ENCODE data around the gene MAML2. TPM values are rescaled to one million over a fixed set of nuclear protein-coding genes. Genes with fewer than 3 reads are reported as not detected.

MAML2 gene
- total RNA-seq, 1 experiment from 2014 or later = 2.7 TPM

GRCh38 chr11:96002754-96003290 is 340.2 kb downstream of the MAML2 start:
- Histone ChIP-seq H3K23me2 (ENCODE audit: insufficient read length, low read depth, low read length, poor library complexity, severe bottlenecking) (no peaks in the 10 kb centered on the region), H2BK15ac (ENCODE audit: low read depth, low read length) (no peak overlapping the region), H2BK20ac (ENCODE audit: low read depth, low read length, poor library complexity, severe bottlenecking) (no peak overlapping the region), H3K56ac (ENCODE audit: insufficient read length, low read depth, low read length) (no peak overlapping the region), H2BK5ac (ENCODE audit: insufficient read length, low read length) (no peak overlapping the region), H3K27me3 (ENCODE audit: insufficient read depth, low read length) (no peaks in the 10 kb centered on the region), H4K5ac (ENCODE audit: insufficient read length, low read depth, low read length) (peak overlapping the region; percentile 50), H2BK120ac (ENCODE audit: low read depth, low read length, poor library complexity, severe bottlenecking) (no peak overlapping the region), H2BK12ac (ENCODE audit: insufficient read length, low read depth, low read length) (no peak overlapping the region), H3K4ac (ENCODE audit: low read depth, low read length) (no peak overlapping the region), H3K79me2 (ENCODE audit: insufficient read depth, low read length) (no peaks in the 10 kb centered on the region), H2AK5ac (ENCODE audit: insufficient read length, low read length) (no peak overlapping the region), H3K9ac (ENCODE audit: extremely low read depth, insufficient read length, low read length) (no peak overlapping the region), H2AFZ (ENCODE audit: low read length) (no peak overlapping the region), H3K23ac (ENCODE audit: insufficient read length, low read depth, low read length) (no peak overlapping the region), H3K4me1 (ENCODE audit: insufficient read depth, low read length) (no peaks in the 10 kb centered on the region; the same call in 1 of the 2 replicates), H3K4me2 (ENCODE audit: insufficient read depth, insufficient read length, low read length) (no peak overlapping the region), H3K18ac (ENCODE audit: insufficient read length, low read depth, low read length) (no peak overlapping the region), H3K27ac (ENCODE audit: insufficient read length, low read depth, low read length) (no peak overlapping the region), H3K14ac (ENCODE audit: insufficient read depth, low read length) (no peak overlapping the region), H3K79me1 (ENCODE audit: insufficient read depth, low read depth, low read length, poor library complexity, severe bottlenecking) (no peaks in the 10 kb centered on the region), H3K9me3 (ENCODE audit: control insufficient read depth, low read depth, low read length) (no peaks in the 10 kb centered on the region), H4K8ac (replicated peaks; ENCODE audit: insufficient read length, low read depth, low read length) (no peak overlapping the region), H4K20me1 (ENCODE audit: control insufficient read depth, insufficient read depth, insufficient read length) (no peaks in the 10 kb centered on the region), H3T11ph (ENCODE audit: low read length) (no peak overlapping the region), H4K91ac (ENCODE audit: insufficient read length, low read depth, low read length) (no peak overlapping the region)
- no peak overlapping the region for H3K27ac Mint-ChIP-seq
- H3K4me3 Mint-ChIP-seq = no peak overlapping the region
- H3K27me3 Mint-ChIP-seq (ENCODE audit: low read depth) = no peaks in the 10 kb centered on the region
- TF ChIP-seq CTCF (conservative IDR thresholded peaks at IDR 0.05) = no peak
- peaks cover 0 to 3% of the 10 kb centered on the region in 2 experiments; a peak in 3 of 5 replicates for H3K9me3 Mint-ChIP-seq
- DNase-seq = no peak
- H3K4me1 Mint-ChIP-seq = peaks cover 7 to 10% of the 10 kb centered on the region in 2 experiments
- no peaks in the 10 kb centered on the region; a peak in 1 of 7 replicates for H3K36me3 Mint-ChIP-seq (ENCODE audit: insufficient read depth in 1 of 3, low read depth in 3 of 3)
- WGBS (ENCODE audit: extremely low coverage, insufficient read length, low lambda C conversion rate) = 100% methylated on average over 1 of the region's 1 CpG
